NOMO-1 treated with dmso at 0.1 percent for 144 hours (cell line): ENCODE data around the gene LRTM2.
"Not testable (repeated sequence)": the region's sequence is repeated elsewhere in the genome, so short reads cannot be mapped to it uniquely, and the experiment has no call there.

Experiments
- DNase-seq: peaks from one replicate; lab custom pipeline; 2025; ENCODE audit not compliant: unreplicated experiment; lab: John Stamatoyannopoulos, UW

The LRTM2 gene

DNA sequence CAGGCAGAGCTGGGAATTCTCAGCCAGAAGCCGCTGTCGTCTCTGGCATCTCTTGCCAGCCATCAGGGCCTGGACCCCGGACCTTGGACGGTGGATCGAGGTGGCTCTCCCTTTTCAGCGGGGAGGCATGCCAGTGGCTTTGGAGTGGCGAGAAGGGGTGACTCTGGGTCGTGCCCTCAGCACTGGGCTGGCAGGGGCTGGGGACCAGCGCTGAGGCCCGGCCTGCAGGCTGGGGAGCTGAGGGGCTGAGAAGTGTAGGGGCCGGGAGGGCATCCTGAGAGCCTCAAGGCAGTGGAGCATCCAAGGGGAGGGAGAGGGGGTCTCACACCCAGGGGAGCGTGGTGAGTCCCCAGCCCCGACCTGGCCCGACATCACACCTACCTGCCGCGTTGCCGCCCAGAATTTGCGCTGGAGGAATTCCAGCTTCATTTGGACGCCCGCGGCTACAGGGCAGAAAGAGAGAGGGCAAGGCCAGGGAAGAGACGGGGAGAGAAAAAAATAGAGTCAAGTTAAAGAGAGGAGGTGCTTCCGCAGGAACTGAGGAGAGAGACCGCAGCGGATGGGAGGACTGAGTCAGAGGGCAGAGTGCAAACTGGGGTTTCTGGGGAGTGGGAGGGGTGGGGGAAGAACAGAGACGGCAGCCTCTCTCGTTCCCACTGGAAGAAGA lies 9.0 kb upstream of the LRTM2 start:
- peak; percentile 89 for DNase-seq

DNA sequence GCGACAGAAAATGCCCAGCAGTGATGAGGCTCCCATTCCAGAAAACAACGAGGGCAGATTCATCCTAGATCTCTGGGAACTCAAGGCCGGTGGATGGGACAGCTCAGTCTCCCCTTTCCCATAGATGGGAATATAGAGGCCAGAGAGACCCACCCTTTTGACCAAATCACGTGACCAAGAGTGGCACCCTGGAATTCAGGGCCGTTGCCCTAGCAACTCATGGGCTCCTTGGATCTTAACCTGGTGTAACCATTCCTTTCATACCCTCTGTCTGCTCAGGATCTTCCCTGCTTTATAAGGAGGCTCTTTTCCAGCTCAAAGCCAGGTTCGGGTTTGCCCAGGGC lies 8.4 kb upstream of the LRTM2 start:
- DNase-seq = no peak

DNA sequence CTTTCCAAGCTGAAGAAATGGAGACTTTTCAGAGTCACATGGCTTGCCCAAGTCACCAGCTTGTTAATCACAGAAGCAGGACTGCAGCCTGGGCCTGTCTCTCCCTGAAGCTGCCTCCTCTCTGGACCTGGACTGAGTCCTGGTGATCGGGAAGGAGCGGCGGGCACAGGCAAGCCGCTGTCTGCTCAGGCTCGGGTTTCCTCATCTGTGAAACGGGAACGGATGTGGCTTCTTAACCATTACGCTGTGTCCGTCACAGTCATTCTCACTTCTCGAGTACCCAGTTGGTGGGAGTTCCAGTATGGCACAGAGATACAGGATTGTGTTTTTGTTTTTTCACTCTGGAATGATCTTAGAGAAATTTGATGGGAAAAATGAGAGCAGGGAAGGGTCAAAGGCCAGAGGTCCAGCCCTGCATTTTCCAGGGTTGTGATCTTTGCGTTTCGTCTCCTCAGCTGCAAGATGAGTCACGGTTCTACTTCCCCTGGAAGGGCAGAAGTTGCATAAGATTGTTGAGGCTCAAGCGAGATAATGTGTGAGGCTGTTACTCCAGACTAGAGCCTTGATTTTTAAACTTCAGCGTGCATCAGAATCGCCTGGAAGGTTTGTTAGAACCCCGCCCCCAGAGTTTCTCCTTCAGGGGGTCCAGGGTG lies 7.6 kb upstream of the LRTM2 start:
- DNase-seq = peak; percentile 75

DNA sequence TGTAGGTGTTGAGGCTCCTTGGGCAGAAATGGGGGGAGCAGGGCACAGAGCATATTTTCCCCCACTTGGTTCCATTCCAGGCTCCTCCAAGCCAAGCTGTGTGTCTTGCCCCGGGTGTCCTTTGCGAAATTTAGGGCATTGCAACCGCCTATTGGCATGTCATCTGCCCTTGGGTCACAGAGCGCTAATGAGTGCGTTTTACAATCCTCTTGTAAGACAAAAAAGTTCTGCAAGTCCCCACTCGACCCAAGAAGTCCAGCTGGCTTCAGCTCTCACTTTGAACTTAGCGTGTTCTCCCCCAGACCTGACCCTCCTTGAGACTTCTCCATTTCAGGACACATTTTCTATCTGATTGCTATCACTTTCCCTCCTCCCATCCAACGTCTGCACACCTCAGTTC lies 6.1 kb upstream of the LRTM2 start:
- no peak for DNase-seq

DNA sequence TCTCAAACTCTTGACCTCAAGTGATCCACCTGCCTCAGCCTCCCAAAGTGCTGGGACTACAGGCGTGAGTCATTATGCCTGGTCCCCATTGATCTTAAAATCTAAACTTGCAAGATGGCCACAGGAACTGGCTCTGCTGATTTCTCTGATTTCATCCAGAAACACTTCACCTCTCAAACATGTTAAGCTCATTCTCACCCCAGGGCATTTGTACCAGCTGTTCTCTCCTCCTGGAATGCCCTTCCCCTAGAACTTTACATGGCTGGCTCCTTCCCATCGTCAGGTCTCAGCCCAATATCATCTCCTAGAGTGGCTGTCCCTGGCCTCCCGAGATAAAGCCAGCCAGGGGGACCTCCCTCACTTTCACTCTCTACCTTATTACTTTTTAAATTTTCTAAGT lies 5.3 kb upstream of the LRTM2 start:
- DNase-seq = no peak

DNA sequence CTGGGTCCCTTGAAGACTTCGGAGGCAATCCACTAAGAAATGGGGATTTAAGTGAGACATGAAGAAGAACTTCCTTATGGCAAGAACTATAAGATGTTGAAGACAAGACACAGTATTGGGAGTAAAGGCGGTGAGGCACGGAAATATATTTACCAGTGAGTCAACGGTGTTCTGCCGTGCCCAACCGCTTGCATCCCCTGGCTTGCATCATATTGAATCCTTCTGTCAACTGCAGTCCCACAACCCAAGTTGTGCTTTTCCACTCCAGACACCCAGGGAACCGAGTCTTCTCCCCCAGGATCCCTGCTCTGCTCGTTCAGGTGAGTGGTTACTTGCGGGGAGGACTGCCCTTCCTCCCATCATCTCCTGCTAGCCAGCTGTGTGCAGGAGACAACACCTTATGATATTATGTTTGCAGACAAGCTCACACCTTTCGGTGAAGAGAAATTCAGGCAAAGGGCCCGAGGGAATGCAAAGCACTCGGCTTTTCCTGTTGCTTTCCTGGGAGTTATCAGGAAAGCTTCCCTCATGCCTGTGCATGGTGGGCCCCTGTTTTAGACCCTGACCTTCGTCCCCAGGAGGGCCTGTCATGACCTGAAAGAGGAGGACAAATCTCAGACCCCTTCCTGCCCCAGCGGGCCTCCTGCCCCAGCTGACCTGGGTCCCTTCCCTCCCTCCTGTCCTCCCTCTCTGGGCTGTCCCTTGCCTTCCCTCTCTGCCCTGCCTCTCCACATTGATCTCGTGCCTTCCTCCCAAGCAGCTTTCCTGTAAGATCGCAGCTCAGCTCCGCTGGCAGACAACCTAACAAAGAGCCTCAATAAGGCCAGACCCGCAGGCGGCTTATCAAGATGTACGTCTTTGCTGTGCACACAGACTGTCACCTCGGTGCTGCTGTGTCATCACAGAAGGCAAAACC lies 4.3 kb upstream of the LRTM2 start:
- DNase-seq = peak; percentile 24

DNA sequence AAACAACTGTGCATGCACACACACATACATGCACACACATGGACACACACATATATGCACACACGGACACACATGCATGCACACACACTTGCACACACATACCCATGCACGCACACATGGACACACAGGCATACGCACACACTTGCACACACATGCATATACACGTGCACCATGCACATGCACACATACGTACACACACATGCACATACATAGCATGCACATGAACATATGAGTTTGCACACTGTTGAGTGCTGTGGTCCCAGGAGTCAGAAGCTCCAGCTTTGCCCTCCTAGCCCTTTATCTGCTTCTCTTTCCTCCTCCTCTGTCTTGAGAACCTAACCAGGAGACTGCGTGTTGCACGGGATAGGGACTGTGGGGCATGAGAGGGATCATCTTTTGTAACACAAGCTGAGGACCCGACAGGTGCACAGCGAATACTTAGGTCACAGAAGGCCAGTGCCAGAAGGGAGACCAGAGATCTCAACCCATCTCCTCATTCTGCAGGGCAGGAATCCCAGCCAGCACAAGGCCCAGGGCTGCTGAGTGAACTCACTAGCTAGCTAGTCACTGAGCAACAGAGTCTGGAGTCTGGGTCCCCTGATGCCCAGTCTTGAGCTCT lies 3.5 kb upstream of the LRTM2 start:
- DNase-seq = no peak

DNA sequence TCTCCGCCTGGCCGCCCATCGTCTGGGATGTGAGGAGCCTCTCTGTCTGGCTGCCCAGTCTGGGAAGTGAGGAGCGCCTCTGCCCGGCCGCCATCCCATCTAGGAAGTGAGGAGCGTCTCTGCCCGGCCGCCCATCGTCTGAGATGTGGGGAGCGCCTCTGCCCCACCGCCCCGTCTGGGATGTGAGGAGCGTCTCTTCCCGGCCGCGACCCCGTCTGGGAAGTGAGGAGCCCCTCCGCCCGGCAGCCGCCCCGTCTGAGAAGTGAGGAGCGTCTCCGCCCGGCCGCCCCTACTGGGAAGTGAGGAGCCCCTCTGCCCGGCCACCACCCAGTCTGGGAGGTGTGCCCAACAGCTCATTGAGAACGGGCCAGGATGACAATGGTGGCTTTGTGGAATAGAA lies 2.4 kb upstream of the LRTM2 start:
- not testable (repeated sequence) for DNase-seq

DNA sequence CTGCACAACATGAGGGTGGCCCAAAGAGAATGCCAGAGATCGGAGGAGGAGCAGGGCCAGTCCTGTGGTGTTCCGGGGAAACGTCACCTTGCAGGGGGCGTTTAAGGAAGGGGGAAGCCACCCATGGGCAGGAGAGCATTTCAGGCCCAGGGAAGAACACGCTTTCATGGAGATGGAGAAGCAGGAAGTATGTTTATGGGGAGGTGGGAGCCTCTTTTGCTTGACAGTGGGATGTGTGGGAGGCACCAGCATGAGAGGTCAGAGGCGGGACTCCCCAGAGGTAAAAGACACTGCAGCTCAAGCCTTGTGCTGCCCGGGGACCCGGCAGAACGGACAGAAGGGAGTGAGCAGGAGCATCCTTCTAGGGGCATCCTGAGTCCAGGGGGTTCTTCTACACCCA lies 1.3 kb upstream of the LRTM2 start:
- no peak for DNase-seq

DNA sequence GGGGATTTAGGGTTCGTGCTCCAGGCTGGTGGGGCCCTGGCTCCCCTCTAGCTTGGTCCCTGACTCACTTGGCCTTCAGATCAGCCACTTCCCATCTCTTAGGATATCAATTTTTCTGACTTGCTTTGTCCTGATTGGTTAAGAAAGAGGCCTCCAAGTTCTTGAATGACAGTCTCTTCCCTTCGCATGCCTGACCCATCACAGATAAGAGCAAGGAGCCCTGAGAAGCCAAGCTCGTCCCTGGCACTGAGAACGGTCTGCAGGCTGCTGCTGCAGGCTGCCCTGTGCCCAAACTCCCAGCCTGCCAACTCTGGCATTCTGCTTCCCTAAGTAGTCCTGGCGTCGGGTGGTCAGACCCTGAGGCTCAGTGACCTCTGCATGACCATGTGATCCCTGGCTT lies 794 bp upstream of the LRTM2 start:
- no peak for DNase-seq

DNA sequence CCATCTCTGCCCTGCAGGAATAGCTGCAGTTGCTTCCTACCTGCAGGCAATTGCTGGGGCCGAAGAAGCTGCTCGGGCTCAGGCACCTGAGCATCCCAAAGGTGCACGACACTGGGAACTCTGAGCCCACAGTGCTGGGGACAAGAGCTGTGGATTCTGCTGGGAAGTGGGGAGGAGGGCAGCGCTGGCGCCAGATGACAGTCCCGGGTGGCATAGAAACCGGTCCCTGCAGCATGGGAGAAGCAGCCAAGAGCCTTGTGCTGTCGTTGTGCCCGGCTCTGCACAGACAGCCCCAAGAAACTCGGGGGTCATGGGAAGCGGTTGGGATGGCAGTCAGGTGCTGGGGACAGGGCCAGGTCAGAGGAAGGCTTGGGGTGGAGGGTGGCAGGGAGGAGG lies 529 bp downstream of the LRTM2 start:
- no peak for DNase-seq

DNA sequence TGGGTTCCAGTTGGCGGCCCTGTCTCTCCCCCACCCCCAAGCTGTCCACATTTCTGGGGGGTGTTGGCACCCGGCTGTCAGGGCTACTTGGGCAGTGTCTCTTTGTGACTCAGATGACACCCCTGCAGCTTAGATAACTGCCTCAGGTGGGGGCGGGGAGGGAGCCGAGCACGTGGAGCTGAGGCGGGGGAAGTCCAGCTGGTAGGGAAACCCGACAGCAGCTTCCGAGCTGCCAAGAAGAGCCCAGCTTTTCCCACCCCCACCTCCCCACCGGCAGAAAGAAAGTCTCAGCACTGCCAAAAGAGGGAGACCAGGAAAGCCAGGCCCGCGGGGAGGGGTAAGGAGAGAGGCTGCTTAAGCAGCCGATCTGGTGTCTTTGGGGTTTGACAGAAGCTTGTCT lies 1.4 kb downstream of the LRTM2 start:
- no peak for DNase-seq

DNA sequence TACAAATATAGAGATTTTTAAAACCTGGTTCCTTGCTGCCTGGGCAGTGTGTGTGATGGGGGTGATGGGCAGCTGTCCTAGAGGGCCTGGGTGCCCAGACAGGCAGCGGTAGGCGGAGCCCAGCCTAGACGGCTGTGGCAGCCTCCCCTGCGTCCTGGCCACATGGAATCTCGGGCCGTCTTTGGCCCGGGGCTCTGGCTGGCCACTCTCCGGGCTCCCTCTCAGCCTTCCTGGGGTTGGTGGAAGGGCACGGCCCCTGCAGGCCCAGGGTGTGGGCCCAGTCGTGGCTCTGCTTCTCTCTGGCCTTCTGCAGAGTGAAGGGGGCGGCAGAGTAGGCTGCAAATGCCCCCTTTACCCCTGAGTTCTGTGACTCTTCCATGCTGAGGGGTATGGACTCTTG lies 2.3 kb downstream of the LRTM2 start:
- no peak for DNase-seq

DNA sequence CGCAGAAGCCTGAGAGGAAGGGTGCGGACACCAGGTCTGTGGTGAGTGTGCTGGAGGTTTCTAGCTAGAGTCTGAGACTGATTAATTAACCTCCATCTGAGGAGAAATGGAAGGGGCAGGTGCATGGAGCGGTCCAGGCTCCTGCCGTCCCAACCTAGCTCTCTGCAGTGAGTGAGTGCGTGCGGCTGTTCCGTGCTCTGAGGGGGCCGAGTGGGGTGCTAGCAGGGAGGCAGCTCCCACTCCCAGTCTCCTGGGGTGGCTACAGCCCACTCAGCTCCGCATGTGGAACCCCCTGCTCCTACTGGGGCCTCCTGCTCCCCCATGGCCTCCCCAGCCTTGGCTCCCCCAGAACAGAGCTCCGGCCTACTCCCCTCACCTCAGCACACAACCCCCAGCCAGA lies 2.9 kb downstream of the LRTM2 start:
- DNase-seq = no peak

DNA sequence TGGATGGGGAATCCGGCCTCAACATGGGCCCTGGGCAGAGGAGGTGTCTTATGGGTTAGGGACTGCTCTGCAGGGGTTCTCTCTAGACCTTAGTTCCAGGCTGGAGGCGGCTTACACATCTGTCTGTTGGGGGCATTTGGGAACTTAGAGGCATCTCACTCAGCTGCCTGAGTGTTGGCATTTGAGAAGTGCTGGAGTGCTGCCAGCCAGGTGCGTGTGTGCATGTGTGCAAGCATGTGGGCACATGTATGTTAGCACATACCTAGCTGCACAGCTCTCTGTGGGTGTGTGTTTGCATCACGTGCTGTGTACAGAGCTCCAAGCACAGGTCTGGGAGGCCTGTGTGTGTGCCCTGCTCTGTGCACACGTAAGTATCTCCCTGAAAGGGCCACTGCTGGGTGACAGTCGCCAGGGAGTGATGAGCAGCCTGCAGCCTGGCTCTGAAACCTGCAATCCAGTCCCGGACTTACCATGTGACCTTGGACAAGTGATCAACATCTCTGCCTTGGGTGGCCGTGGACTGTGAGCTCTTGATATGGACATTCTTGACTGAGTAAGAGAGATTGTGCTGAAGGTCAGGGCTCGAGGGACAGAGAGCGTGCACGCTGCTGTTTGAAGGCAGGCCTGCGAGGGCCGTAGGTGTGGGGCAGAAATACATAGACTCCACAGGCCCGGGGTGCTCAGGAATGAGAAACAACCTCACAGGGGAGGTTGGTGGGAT lies 5.2 kb downstream of the LRTM2 start:
- DNase-seq = no peak

DNA sequence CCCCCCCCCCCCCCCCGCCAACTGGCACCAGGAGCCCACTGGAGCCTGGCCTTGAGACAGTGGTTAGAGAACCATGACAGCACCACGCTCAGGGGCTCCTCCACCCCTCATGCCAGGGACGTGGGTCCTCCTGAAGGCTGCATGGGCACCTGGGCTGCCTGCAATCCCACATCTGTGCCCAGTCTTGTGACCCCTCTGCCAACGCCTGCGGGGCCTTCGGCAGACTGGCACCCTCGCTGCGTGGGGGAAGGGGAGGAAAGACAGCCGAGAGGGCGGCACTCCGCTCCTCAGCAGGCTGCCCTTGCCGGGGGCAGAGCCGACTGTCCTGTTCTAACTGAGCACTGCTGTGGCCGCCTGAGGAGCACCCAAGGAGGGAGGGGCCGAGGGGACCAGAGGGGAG lies 6.0 kb downstream of the LRTM2 start:
- DNase-seq = no peak

DNA sequence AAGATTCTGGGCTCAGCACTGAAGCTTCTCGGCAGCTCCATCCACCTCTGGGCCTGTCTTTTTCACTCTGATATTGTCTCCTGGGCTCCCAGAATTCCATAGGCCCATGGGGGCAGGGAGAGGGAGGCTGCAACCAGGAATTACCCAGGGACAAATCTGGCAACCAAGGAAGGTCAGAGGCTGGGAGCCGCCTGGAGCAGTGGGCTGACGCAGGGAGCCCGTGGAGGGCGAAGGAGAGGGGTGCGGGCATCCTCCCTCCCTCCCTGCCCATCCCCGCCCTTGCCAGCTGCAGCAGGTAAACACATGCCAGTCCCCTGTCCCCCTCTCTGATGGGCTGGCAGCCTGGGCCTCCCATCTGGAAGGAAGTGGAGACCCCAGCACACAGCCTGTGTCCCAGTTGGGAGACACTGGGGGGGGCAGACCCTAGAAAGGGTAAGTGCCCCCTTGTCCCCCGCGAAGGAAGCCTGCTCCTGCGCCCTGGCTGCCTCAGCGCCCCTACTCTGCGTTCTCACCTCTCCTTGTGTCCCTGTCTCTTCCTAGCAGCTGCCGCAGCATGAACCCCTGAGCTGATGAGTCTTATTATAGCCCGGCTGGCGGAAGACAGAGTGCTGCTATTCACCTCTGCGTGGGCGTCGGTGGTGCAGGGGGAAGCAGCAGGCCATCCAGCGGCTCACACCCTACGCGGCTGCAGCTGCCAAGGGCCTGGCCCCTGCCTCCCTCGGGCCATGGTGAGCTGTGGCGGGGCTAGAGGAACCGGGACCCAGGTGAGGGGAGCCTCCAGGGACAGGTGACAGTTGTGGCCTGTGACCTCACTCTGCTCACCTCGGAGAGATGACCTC lies 6.7 kb downstream of the LRTM2 start:
- DNase-seq = no peak

DNA sequence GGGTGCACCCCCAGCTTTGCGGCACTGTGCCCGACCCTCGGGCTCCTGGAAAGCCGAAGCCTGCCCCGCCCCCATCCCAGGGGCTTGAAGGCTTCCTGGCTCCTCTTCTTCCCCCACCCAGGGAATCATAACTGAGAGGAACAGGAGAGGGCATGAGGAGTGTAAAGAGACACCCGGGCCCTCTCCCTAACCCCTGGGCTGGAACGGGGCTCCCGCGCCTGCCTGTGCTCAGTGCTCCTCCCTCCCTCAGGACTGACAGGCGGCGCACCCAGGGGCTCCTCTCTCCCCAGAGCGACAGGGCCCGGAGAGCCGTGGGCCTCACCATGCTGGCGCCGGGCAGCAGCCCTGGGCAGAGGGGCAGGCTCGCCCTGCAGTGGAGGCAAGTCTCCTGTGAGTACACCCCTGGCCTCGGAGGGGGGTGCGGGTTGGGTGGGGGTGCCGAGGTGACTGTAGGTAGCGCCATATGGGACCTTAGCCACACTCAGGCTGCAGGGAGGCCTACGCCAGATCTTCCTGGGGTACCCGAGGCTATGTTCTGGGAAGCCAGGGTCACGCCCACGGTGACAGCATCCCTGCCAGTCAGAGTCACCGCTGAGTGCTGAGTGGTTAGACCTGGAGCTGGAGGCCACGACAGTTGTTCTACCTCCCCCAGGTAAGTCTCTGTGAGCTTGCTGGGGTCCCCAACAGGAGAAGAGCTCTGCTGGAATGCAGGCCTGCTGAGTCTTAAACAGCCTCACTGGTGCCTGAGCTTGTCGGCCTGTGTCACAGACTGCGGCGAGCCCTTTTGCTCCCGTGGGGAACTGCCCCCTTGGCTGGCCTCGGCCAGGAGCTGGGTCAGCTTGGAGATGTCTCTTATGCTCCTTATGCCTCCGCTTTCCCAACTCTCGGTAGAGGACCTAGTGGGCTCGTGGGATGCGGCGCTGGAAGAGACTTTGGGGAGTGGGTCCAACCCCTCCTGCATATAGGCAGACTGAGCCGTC lies 7.8 kb downstream of the LRTM2 start:
- DNase-seq = no peak

DNA sequence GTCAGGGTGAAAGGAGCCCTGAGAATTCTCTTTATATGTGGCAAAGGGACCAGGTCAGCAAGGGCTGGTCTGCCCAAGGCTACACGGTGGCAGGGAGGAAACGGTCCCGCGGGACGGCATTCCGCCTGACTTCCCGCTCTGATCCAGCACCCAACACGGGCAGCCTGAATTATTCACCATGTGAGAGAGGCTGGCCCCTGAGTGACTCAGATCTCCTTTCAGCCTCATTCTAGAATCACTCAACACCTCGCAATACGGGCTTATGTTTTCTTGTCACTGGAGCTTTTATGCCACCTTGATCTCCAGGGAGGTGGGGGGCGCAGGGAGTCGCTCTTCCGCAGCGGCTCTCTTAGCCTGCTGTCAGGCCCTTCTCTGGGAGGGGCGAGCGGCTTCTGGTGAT lies 8.5 kb downstream of the LRTM2 start:
- no peak for DNase-seq
